GM12878 (cell line): ENCODE data around the gene DCAF12.

Experiments
- CHD4 ChIP-seq: fragments of 200-600 bp; sonication (generic); IDR thresholded peaks from 2 replicates; pipeline ENCODE4 v1.6.1; 2016; ENCODE audit warnings: mild to moderate bottlenecking
- ESRRA ChIP-seq: IDR thresholded peaks from 2 replicates; pipeline ENCODE4 v1.6.1; 2012; ENCODE audit warnings: mild to moderate bottlenecking, low read length, improper control_type of control experiment
- EZH2 ChIP-seq: IDR thresholded peaks from 2 replicates; pipeline ENCODE4 v1.6.1; 2012; ENCODE audit warnings: low read depth, mild to moderate bottlenecking, control low read depth, inconsistent platforms, low read length, borderline replicate concordance; ENCODE audit not compliant: control insufficient read depth
- POLR2A ChIP-seq: IDR thresholded peaks from 2 replicates; pipeline ENCODE4 v1.6.1; 2011; ENCODE audit warnings: low read depth, mild to moderate bottlenecking, low read length
- POLR2AphosphoS5 ChIP-seq: IDR thresholded peaks from 2 replicates; pipeline ENCODE4 v1.6.1; 2011; ENCODE audit warnings: mild to moderate bottlenecking, low read length, inconsistent platforms
- RCOR1 ChIP-seq: conservative IDR thresholded peaks from 2 replicates; pipeline ENCODE4 v1.6.1; 2012; ENCODE audit warnings: low read depth, low read length, improper control_type of control experiment
- SMC3 ChIP-seq: IDR thresholded peaks from 2 replicates; pipeline ENCODE4 v1.6.1; 2011; ENCODE audit warnings: low read length, improper control_type of control experiment, borderline replicate concordance
- TAF1 ChIP-seq: IDR thresholded peaks from 2 replicates; pipeline ENCODE4 v1.6.1; 2011; ENCODE audit warnings: mild to moderate bottlenecking, low read depth, low read length, borderline replicate concordance
- TF ChIP-seq, protein P1 (sequence below), 3 experiments: IDR thresholded peaks in 2 of 3; conservative IDR thresholded peaks in 1 of 3; 2 replicates each; pipeline ENCODE4 v1.5.1; 2011; ENCODE audit warnings: low read depth in 3 of 3, low read length in 3 of 3, mild to moderate bottlenecking in 3 of 3, control low read depth in 2 of 3, moderate library complexity in 2 of 3, inconsistent platforms in 1 of 3, mixed read lengths in 1 of 3; ENCODE audit not compliant: control insufficient read depth in 2 of 3, insufficient read depth in 1 of 3; ENCODE audit errors: extremely low read depth in 1 of 3
- TF ChIP-seq, protein P2 (sequence below): fragments of 450-650 bp; conservative IDR thresholded peaks from 2 replicates; pipeline ENCODE4 v1.6.1; 2017; ENCODE audit warnings: mild to moderate bottlenecking, moderate library complexity
- TF ChIP-seq, protein P3 (sequence below): fragments of 150-350 bp; IDR thresholded peaks from 2 replicates; pipeline ENCODE4 v1.6.1; 2016; ENCODE audit warnings: low read depth, low read length
- TF ChIP-seq, protein P4 (sequence below): fragments of 450-650 bp; IDR thresholded peaks from 2 replicates; pipeline ENCODE4 v1.6.1; 2017; ENCODE audit warnings: mild to moderate bottlenecking, moderate library complexity
- TF ChIP-seq, protein P5 (sequence below): fragments of 450-650 bp; IDR thresholded peaks from 2 replicates; pipeline ENCODE4 v1.6.1; 2016; ENCODE audit warnings: mild to moderate bottlenecking, moderate library complexity, borderline replicate concordance

DNA sequence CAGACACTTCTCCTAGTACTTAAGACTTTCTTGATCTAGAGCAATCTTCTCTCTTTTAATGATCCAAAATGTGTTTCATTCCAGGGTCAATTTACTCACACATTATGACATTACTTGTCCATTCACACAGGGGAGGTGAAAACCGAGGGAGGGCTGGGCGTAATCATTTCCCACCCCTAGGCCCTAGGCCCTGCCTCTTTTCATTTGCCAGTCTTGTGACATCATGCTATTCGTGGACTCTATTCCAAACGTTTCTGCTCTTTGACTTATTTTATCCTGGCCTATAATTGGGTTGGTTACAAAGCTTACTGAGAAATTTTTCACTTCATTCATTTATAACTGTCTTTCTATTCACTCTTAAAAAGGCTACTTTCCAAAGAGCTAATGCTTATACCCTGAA, 2.4 kb downstream of the DCAF12 start:
- no peak for TF ChIP-seq TAF1
- TF ChIP-seq, protein P1, sequence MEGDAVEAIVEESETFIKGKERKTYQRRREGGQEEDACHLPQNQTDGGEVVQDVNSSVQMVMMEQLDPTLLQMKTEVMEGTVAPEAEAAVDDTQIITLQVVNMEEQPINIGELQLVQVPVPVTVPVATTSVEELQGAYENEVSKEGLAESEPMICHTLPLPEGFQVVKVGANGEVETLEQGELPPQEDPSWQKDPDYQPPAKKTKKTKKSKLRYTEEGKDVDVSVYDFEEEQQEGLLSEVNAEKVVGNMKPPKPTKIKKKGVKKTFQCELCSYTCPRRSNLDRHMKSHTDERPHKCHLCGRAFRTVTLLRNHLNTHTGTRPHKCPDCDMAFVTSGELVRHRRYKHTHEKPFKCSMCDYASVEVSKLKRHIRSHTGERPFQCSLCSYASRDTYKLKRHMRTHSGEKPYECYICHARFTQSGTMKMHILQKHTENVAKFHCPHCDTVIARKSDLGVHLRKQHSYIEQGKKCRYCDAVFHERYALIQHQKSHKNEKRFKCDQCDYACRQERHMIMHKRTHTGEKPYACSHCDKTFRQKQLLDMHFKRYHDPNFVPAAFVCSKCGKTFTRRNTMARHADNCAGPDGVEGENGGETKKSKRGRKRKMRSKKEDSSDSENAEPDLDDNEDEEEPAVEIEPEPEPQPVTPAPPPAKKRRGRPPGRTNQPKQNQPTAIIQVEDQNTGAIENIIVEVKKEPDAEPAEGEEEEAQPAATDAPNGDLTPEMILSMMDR (IDR thresholded peaks at IDR 0.05 in 2 of 3, conservative IDR thresholded peaks at IDR 0.05 in 1 of 3; ENCODE audit: control insufficient read depth in 2 of 3, extremely low read depth in 1 of 3, insufficient read depth in 1 of 3, low read depth in 3 of 3, low read length in 3 of 3), result no peak
- no peak for TF ChIP-seq POLR2A
- TF ChIP-seq RCOR1, result no peak
- no peak for TF ChIP-seq CHD4
- TF ChIP-seq, protein P2, sequence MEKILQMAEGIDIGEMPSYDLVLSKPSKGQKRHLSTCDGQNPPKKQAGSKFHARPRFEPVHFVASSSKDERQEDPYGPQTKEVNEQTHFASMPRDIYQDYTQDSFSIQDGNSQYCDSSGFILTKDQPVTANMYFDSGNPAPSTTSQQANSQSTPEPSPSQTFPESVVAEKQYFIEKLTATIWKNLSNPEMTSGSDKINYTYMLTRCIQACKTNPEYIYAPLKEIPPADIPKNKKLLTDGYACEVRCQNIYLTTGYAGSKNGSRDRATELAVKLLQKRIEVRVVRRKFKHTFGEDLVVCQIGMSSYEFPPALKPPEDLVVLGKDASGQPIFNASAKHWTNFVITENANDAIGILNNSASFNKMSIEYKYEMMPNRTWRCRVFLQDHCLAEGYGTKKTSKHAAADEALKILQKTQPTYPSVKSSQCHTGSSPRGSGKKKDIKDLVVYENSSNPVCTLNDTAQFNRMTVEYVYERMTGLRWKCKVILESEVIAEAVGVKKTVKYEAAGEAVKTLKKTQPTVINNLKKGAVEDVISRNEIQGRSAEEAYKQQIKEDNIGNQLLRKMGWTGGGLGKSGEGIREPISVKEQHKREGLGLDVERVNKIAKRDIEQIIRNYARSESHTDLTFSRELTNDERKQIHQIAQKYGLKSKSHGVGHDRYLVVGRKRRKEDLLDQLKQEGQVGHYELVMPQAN, result no peak
- TF ChIP-seq, protein P3, sequence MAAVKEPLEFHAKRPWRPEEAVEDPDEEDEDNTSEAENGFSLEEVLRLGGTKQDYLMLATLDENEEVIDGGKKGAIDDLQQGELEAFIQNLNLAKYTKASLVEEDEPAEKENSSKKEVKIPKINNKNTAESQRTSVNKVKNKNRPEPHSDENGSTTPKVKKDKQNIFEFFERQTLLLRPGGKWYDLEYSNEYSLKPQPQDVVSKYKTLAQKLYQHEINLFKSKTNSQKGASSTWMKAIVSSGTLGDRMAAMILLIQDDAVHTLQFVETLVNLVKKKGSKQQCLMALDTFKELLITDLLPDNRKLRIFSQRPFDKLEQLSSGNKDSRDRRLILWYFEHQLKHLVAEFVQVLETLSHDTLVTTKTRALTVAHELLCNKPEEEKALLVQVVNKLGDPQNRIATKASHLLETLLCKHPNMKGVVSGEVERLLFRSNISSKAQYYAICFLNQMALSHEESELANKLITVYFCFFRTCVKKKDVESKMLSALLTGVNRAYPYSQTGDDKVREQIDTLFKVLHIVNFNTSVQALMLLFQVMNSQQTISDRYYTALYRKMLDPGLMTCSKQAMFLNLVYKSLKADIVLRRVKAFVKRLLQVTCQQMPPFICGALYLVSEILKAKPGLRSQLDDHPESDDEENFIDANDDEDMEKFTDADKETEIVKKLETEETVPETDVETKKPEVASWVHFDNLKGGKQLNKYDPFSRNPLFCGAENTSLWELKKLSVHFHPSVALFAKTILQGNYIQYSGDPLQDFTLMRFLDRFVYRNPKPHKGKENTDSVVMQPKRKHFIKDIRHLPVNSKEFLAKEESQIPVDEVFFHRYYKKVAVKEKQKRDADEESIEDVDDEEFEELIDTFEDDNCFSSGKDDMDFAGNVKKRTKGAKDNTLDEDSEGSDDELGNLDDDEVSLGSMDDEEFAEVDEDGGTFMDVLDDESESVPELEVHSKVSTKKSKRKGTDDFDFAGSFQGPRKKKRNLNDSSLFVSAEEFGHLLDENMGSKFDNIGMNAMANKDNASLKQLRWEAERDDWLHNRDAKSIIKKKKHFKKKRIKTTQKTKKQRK, result no peak
- no peak for TF ChIP-seq SMC3
- TF ChIP-seq EZH2, result no peak
- TF ChIP-seq, protein P4, sequence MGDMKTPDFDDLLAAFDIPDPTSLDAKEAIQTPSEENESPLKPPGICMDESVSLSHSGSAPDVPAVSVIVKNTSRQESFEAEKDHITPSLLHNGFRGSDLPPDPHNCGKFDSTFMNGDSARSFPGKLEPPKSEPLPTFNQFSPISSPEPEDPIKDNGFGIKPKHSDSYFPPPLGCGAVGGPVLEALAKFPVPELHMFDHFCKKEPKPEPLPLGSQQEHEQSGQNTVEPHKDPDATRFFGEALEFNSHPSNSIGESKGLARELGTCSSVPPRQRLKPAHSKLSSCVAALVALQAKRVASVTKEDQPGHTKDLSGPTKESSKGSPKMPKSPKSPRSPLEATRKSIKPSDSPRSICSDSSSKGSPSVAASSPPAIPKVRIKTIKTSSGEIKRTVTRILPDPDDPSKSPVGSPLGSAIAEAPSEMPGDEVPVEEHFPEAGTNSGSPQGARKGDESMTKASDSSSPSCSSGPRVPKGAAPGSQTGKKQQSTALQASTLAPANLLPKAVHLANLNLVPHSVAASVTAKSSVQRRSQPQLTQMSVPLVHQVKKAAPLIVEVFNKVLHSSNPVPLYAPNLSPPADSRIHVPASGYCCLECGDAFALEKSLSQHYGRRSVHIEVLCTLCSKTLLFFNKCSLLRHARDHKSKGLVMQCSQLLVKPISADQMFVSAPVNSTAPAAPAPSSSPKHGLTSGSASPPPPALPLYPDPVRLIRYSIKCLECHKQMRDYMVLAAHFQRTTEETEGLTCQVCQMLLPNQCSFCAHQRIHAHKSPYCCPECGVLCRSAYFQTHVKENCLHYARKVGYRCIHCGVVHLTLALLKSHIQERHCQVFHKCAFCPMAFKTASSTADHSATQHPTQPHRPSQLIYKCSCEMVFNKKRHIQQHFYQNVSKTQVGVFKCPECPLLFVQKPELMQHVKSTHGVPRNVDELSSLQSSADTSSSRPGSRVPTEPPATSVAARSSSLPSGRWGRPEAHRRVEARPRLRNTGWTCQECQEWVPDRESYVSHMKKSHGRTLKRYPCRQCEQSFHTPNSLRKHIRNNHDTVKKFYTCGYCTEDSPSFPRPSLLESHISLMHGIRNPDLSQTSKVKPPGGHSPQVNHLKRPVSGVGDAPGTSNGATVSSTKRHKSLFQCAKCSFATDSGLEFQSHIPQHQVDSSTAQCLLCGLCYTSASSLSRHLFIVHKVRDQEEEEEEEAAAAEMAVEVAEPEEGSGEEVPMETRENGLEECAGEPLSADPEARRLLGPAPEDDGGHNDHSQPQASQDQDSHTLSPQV, result no peak
- TF ChIP-seq, protein P5, sequence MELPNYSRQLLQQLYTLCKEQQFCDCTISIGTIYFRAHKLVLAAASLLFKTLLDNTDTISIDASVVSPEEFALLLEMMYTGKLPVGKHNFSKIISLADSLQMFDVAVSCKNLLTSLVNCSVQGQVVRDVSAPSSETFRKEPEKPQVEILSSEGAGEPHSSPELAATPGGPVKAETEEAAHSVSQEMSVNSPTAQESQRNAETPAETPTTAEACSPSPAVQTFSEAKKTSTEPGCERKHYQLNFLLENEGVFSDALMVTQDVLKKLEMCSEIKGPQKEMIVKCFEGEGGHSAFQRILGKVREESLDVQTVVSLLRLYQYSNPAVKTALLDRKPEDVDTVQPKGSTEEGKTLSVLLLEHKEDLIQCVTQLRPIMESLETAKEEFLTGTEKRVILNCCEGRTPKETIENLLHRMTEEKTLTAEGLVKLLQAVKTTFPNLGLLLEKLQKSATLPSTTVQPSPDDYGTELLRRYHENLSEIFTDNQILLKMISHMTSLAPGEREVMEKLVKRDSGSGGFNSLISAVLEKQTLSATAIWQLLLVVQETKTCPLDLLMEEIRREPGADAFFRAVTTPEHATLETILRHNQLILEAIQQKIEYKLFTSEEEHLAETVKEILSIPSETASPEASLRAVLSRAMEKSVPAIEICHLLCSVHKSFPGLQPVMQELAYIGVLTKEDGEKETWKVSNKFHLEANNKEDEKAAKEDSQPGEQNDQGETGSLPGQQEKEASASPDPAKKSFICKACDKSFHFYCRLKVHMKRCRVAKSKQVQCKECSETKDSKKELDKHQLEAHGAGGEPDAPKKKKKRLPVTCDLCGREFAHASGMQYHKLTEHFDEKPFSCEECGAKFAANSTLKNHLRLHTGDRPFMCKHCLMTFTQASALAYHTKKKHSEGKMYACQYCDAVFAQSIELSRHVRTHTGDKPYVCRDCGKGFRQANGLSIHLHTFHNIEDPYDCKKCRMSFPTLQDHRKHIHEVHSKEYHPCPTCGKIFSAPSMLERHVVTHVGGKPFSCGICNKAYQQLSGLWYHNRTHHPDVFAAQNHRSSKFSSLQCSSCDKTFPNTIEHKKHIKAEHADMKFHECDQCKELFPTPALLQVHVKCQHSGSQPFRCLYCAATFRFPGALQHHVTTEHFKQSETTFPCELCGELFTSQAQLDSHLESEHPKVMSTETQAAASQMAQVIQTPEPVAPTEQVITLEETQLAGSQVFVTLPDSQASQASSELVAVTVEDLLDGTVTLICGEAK, result no peak
- no peak for TF ChIP-seq ESRRA
- no peak for TF ChIP-seq POLR2AphosphoS5
